ENCODE measurements around the gene KCNQ2. TPM values are rescaled to one million over a fixed set of nuclear protein-coding genes. Genes with fewer than 3 reads are reported as not detected.

The KCNQ2 gene
- total RNA-seq, 1 donor from 2014 or later: 354 TPM

GRCh38 chr20:63365601-63366389 is 106.7 kb downstream of the KCNQ2 start:
- Mint-ChIP-seq H3K27ac (ENCODE audit: unreplicated experiment) (no peak overlapping the region), H3K4me3 (ENCODE audit: unreplicated experiment) (no peak overlapping the region), H3K27me3 (ENCODE audit: unreplicated experiment) (peaks cover 18% of the 10 kb centered on the region), H3K9me3 (ENCODE audit: unreplicated experiment) (peaks cover 8% of the 10 kb centered on the region), H3K36me3 (ENCODE audit: unreplicated experiment) (no peaks in the 10 kb centered on the region), H3K4me1 (ENCODE audit: low read depth, unreplicated experiment) (peaks cover 26% of the 10 kb centered on the region)
- no peak for DNase-seq
- TF ChIP-seq CTCF (IDR thresholded peaks at IDR 0.05; ENCODE audit: partially characterized antibody, unreplicated experiment): no peak

GRCh38 chr20:63364801-63365585 is 107.5 kb downstream of the KCNQ2 start:
- peaks cover 25% of the 10 kb centered on the region for H3K4me1 Mint-ChIP-seq (ENCODE audit: low read depth, unreplicated experiment)
- no peak for DNase-seq
- H3K36me3 Mint-ChIP-seq (ENCODE audit: unreplicated experiment): no peaks in the 10 kb centered on the region
- H3K27me3 Mint-ChIP-seq (ENCODE audit: unreplicated experiment): peaks cover 17% of the 10 kb centered on the region
- no peak overlapping the region for H3K4me3 Mint-ChIP-seq (ENCODE audit: unreplicated experiment)
- peaks cover 8% of the 10 kb centered on the region for H3K9me3 Mint-ChIP-seq (ENCODE audit: unreplicated experiment)
- TF ChIP-seq CTCF (IDR thresholded peaks at IDR 0.05; ENCODE audit: partially characterized antibody, unreplicated experiment): no peak
- H3K27ac Mint-ChIP-seq (ENCODE audit: unreplicated experiment): peak overlapping the region; percentile 38

- Mint-ChIP-seq H3K4me3 (ENCODE audit: unreplicated experiment) (peak overlapping the region; percentile 69), H3K36me3 (ENCODE audit: unreplicated experiment) (no peaks in the 10 kb centered on the region), H3K27me3 (ENCODE audit: unreplicated experiment) (peaks cover 16% of the 10 kb centered on the region), H3K4me1 (ENCODE audit: low read depth, unreplicated experiment) (peaks cover 25% of the 10 kb centered on the region), H3K27ac (ENCODE audit: unreplicated experiment) (peak overlapping the region; percentile 55), H3K9me3 (ENCODE audit: unreplicated experiment) (peaks cover 8% of the 10 kb centered on the region)
- peak; percentile 50 for DNase-seq
- no peak for TF ChIP-seq CTCF (IDR thresholded peaks at IDR 0.05; ENCODE audit: partially characterized antibody, unreplicated experiment)
These were observed 108.4 kb downstream of the KCNQ2 start for GRCh38 chr20:63363981-63364561.

GRCh38 chr20:63363013-63363957 is 109.2 kb downstream of the KCNQ2 start:
- peak; percentile 25 for DNase-seq
- H3K4me1 Mint-ChIP-seq (ENCODE audit: low read depth, unreplicated experiment): peaks cover 23% of the 10 kb centered on the region
- H3K36me3 Mint-ChIP-seq (ENCODE audit: unreplicated experiment): no peaks in the 10 kb centered on the region
- peak overlapping the region; percentile 78 for H3K27ac Mint-ChIP-seq (ENCODE audit: unreplicated experiment)
- peak overlapping the region; percentile 52 for H3K4me3 Mint-ChIP-seq (ENCODE audit: unreplicated experiment)
- no peak for TF ChIP-seq CTCF (IDR thresholded peaks at IDR 0.05; ENCODE audit: partially characterized antibody, unreplicated experiment)
- H3K27me3 Mint-ChIP-seq (ENCODE audit: unreplicated experiment): peaks cover 16% of the 10 kb centered on the region
- H3K9me3 Mint-ChIP-seq (ENCODE audit: unreplicated experiment): peaks cover 8% of the 10 kb centered on the region
